HL-60 (cell line): ENCODE measurements around the gene NAA60.

Experiments
- DNase-seq, 2 experiments: peaks; one replicate each; pipeline ENCODE4 v3.0.0-alpha.2; 2010 to 2020; ENCODE audit warnings: low read depth in 1 of 2, low spot score in 1 of 2
- H3K27ac ChIP-seq: fragments of 250-450 bp; sonication (Bioruptor Pico); replicated peaks from 2 replicates; pipeline ENCODE4 v1.5.1; 2020; ENCODE audit warnings: mild to moderate bottlenecking, moderate library complexity
- H3K27me3 ChIP-seq: fragments of 250-450 bp; sonication (Bioruptor Pico); 2 replicates; pipeline ENCODE4 v1.5.1; 2021; ENCODE audit warnings: mild to moderate bottlenecking, moderate library complexity; ENCODE audit not compliant: insufficient read depth, poor library complexity, severe bottlenecking
- H3K4me3 ChIP-seq: replicated peaks from 2 replicates; pipeline ENCODE4 v1.5.1; 2011; ENCODE audit warnings: mild to moderate bottlenecking, control low read depth, low read length; ENCODE audit not compliant: insufficient read depth
- GABPA ChIP-seq: IDR thresholded peaks from 2 replicates; pipeline ENCODE4 v1.6.1; 2012; ENCODE audit warnings: low read depth
- POLR2AphosphoS5 ChIP-seq: IDR thresholded peaks from 2 replicates; pipeline ENCODE4 v1.6.1; 2012; ENCODE audit warnings: low read depth
- SPI1 ChIP-seq: IDR thresholded peaks from 2 replicates; pipeline ENCODE4 v1.6.1; 2012; ENCODE audit warnings: low read depth, mild to moderate bottlenecking, borderline replicate concordance
- TF ChIP-seq, protein P1 (sequence below): IDR thresholded peaks from 2 replicates; pipeline ENCODE4 v1.6.1; 2012; ENCODE audit warnings: low read depth; ENCODE audit not compliant: insufficient replicate concordance
- TF ChIP-seq, protein P2 (sequence below): IDR thresholded peaks from one replicate; pipeline ENCODE4 v1.5.1; 2011; ENCODE audit warnings: low read length, control low read depth, inconsistent platforms; ENCODE audit not compliant: insufficient read depth

NAA60 gene

DNA sequence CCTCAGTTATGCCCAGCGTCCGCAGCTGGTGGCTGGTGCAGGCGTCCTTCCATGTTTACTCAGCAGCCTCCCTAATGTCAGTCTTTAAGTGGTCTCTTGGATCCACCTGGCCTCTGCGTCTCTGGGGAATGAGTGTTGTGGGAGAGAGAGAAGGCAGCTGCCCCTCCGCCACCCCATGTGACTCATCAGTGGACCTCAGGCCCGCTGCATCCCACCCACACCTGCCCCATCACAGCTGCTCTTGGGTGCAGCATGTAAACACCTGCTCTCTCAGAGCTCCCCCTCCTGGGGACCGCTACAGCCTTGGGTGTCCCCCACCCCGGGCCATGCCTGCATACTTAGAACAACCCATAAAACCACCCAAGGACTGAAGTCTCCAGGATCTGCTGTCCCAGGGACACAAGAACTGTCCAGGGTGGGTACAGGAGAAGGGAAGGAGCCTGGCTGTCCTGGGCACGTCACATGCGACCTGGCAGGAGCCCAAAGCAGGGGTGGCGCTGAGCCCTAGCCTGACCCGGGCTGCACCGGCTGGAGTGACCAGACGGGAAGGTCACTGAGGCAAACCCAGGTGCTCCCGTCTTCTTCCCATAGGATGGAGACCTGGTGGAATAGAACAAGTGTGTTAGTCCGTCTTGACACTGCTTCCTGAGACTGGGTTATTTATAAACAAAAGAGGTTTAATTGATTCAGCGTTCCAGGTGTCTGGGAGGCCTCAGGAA, 47.6 kb downstream of the NAA60 start:
- TF ChIP-seq POLR2AphosphoS5: no peak
- TF ChIP-seq, protein P1, sequence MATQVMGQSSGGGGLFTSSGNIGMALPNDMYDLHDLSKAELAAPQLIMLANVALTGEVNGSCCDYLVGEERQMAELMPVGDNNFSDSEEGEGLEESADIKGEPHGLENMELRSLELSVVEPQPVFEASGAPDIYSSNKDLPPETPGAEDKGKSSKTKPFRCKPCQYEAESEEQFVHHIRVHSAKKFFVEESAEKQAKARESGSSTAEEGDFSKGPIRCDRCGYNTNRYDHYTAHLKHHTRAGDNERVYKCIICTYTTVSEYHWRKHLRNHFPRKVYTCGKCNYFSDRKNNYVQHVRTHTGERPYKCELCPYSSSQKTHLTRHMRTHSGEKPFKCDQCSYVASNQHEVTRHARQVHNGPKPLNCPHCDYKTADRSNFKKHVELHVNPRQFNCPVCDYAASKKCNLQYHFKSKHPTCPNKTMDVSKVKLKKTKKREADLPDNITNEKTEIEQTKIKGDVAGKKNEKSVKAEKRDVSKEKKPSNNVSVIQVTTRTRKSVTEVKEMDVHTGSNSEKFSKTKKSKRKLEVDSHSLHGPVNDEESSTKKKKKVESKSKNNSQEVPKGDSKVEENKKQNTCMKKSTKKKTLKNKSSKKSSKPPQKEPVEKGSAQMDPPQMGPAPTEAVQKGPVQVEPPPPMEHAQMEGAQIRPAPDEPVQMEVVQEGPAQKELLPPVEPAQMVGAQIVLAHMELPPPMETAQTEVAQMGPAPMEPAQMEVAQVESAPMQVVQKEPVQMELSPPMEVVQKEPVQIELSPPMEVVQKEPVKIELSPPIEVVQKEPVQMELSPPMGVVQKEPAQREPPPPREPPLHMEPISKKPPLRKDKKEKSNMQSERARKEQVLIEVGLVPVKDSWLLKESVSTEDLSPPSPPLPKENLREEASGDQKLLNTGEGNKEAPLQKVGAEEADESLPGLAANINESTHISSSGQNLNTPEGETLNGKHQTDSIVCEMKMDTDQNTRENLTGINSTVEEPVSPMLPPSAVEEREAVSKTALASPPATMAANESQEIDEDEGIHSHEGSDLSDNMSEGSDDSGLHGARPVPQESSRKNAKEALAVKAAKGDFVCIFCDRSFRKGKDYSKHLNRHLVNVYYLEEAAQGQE: no peak
- TF ChIP-seq GABPA: no peak
- no peak for TF ChIP-seq SPI1
- TF ChIP-seq, protein P2, sequence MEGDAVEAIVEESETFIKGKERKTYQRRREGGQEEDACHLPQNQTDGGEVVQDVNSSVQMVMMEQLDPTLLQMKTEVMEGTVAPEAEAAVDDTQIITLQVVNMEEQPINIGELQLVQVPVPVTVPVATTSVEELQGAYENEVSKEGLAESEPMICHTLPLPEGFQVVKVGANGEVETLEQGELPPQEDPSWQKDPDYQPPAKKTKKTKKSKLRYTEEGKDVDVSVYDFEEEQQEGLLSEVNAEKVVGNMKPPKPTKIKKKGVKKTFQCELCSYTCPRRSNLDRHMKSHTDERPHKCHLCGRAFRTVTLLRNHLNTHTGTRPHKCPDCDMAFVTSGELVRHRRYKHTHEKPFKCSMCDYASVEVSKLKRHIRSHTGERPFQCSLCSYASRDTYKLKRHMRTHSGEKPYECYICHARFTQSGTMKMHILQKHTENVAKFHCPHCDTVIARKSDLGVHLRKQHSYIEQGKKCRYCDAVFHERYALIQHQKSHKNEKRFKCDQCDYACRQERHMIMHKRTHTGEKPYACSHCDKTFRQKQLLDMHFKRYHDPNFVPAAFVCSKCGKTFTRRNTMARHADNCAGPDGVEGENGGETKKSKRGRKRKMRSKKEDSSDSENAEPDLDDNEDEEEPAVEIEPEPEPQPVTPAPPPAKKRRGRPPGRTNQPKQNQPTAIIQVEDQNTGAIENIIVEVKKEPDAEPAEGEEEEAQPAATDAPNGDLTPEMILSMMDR: no peak
- no peak for DNase-seq
- H3K27ac ChIP-seq: no peak overlapping the region
- no peak overlapping the region for H3K4me3 ChIP-seq
- H3K27me3 ChIP-seq: no peaks in the 10 kb centered on the region

DNA sequence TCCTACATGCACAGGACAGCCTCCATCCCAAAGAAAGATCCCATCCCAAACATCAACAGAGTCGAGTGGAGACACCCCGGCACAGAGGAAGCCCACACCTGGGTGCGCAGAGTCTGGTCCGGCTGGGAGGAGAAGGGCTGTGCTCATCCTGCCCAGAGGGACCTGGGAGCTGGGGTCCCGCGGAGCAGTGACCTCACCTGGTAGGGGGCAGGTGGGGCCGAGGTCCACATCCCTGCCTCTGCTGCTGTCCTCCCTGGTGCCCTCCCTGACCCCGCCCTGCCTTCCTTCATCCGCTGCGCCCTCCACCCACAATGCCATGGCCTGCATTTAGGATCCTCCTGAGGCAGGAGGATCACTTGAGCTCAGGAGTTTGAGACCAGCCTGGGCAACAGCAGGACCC, 48.9 kb downstream of the NAA60 start:
- TF ChIP-seq GABPA: no peak
- TF ChIP-seq, protein P2: no peak
- TF ChIP-seq POLR2AphosphoS5: no peak
- TF ChIP-seq SPI1: no peak
- TF ChIP-seq, protein P1: no peak
- DNase-seq: no peak
- Histone ChIP-seq H3K4me3 (no peak overlapping the region), H3K27ac (no peak overlapping the region), H3K27me3 (no peaks in the 10 kb centered on the region)

DNA sequence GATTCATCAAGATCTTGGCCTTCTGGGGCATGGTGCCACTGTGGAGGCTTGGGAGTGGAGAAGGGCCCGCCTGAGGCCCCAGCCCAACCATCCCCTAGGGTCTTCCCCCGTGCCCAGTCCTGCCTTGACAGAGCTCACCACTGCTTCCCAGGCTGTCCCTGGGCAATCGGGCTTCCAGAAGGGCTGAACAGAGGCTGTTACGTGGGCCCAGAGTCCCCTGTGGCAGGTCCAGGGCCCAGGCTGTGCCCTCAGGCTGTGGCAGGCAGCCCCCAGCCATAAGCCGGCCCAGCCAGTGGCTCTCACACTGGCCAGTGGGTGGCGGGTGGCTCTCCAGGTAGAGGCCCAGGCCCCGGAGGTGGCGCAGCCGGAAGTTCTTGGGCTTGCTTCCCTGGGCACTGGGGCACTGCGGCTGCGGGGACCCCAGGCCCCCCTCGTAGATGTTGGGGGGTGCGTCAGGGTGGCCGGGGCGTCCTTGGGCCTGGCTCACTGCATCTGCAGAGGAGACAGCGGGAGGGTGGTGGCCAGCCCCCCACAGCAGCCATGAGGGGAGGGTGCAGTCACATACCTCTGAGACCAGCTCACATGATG, 51.0 kb downstream of the NAA60 start:
- no peak for TF ChIP-seq GABPA
- TF ChIP-seq SPI1: no peak
- TF ChIP-seq POLR2AphosphoS5: no peak
- TF ChIP-seq, protein P2: no peak
- TF ChIP-seq, protein P1: no peak
- no peak overlapping the region for H3K4me3 ChIP-seq
- no peak overlapping the region for H3K27ac ChIP-seq
- no peaks in the 10 kb centered on the region for H3K27me3 ChIP-seq
- no peak for DNase-seq
